GM12878 (cell line): ENCODE data around the gene MEP1A. TPM values are rescaled to one million over a fixed set of nuclear protein-coding genes. Genes with fewer than 3 reads are reported as not detected.

ENCODE experiments used
- ATAC-seq: fragments of 200-7000 bp; cut with Tn5 transposase; 3 replicates; pipeline ENCODE4 v1.9.1; 2020; ENCODE audit warnings: mild to moderate bottlenecking, moderate library complexity
- BruUV-seq: library from RNA; stranded (reverse); fragments of 400-500 nt; replicated peaks from 2 replicates; lab custom pipeline; 2021; lab: Mats Ljungman, UMichigan
- CTCF ChIA-PET: fragments of 300-600 bp; sonication (Branson Sonifier 250); formaldehyde crosslinking; extraction: SDS; loops from one replicate; lab custom pipeline; 2021; ENCODE audit warnings: inconsistent platforms; lab: Yijun Ruan, JAX
- POLR2A ChIA-PET: fragments of 350-600 bp; formaldehyde crosslinking; extraction: SDS; loops from one replicate; lab custom pipeline; 2021; ENCODE audit warnings: inconsistent platforms; lab: Charles Lee
- RAD21 ChIA-PET: fragments of 300-600 bp; sonication (Branson Sonifier 250); formaldehyde crosslinking; loops from one replicate; lab custom pipeline; 2023; ENCODE audit warnings: antibody characterized with exemption; ENCODE audit not compliant: unreplicated experiment; lab: Charles Lee
- SMC1A ChIA-PET: fragments of 300-600 bp; sonication (Branson Sonifier 250); formaldehyde crosslinking; loops from one replicate; lab custom pipeline; 2023; ENCODE audit not compliant: unreplicated experiment, uncharacterized antibody; lab: Charles Lee
- DNase-seq: peaks from one replicate; pipeline ENCODE4 v3.0.0-alpha.2; 2011; ENCODE audit warnings: low read depth, low spot score
- FAIRE-seq: peaks from 3 replicates; lab custom pipeline; 2011; peaks lifted over from hg19 to GRCh38; lab: Jason Lieb, UNC
- H2AFZ ChIP-seq: 2 replicates; pipeline ENCODE4 v1.6.0; 2011; ENCODE audit warnings: low read depth, low read length, control low read depth; ENCODE audit not compliant: control insufficient read depth
- H3K27ac ChIP-seq: 2 replicates; pipeline ENCODE4 v1.5.1; 2011; ENCODE audit warnings: control low read depth; ENCODE audit not compliant: control insufficient read depth, insufficient read depth
- H3K27me3 ChIP-seq, 2 experiments: replicated peaks in 1 of 2; 2 replicates each; pipeline versions ENCODE4 v1.6.0 to v1.6.1; 2011; ENCODE audit warnings: low read length in 1 of 2; ENCODE audit not compliant: control insufficient read depth in 2 of 2, insufficient read depth in 2 of 2
- H3K36me3 ChIP-seq, 2 experiments: 2 replicates each; pipeline ENCODE4 v1.5.1; 2011; ENCODE audit warnings: low read length in 1 of 2; ENCODE audit not compliant: control insufficient read depth in 2 of 2, insufficient read depth in 2 of 2
- H3K4me1 ChIP-seq: 2 replicates; pipeline ENCODE4 v1.6.1; 2011; ENCODE audit warnings: mild to moderate bottlenecking, low read length, moderate library complexity, mixed read lengths; ENCODE audit not compliant: control insufficient read depth, insufficient read depth
- H3K4me2 ChIP-seq: 2 replicates; pipeline ENCODE4 v1.6.0; 2011; ENCODE audit warnings: control low read depth; ENCODE audit not compliant: control insufficient read depth, insufficient read depth
- H3K4me3 ChIP-seq: fragments of 200-600 bp; sonication (generic); 2 replicates; pipeline ENCODE4 v1.5.1; 2016
- H3K79me2 ChIP-seq: 2 replicates; pipeline ENCODE4 v1.6.0; 2011; ENCODE audit warnings: low read length; ENCODE audit not compliant: control insufficient read depth, insufficient read depth
- H3K9ac ChIP-seq: 2 replicates; pipeline ENCODE4 v1.8.0; 2011; ENCODE audit warnings: low read length, control low read depth, mixed read lengths; ENCODE audit not compliant: control insufficient read depth, insufficient read depth
- H3K9me3 ChIP-seq: replicated peaks from 3 replicates; pipeline ENCODE4 v1.5.1; 2011; ENCODE audit warnings: mild to moderate bottlenecking, low read length; ENCODE audit not compliant: control insufficient read depth, insufficient read depth
- H4K20me1 ChIP-seq: 2 replicates; pipeline ENCODE4 v1.6.0; 2011; ENCODE audit not compliant: control insufficient read depth, insufficient read depth
- CHD4 ChIP-seq: fragments of 200-600 bp; sonication (generic); IDR thresholded peaks from 2 replicates; pipeline ENCODE4 v1.6.1; 2016; ENCODE audit warnings: mild to moderate bottlenecking
- EGR1 ChIP-seq, 2 experiments: IDR thresholded peaks; 1 replicate in 1 of 2; 2 replicates in 1 of 2; pipeline ENCODE4 v1.6.1; 2011 to 2012; ENCODE audit warnings: low read depth in 2 of 2, low read length in 2 of 2, borderline replicate concordance in 1 of 2, mild to moderate bottlenecking in 1 of 2, moderate library complexity in 1 of 2
- FOXK2 ChIP-seq: fragments of 450-650 bp; IDR thresholded peaks from 2 replicates; pipeline ENCODE4 v1.6.1; 2017; ENCODE audit warnings: mild to moderate bottlenecking, moderate library complexity
- RFX5 ChIP-seq: IDR thresholded peaks from 2 replicates; pipeline ENCODE4 v1.6.1; 2011; ENCODE audit warnings: low read depth, low read length, improper control_type of control experiment
- SREBF1 ChIP-seq: IDR thresholded peaks from 2 replicates; pipeline ENCODE4 v1.6.1; 2012; ENCODE audit warnings: mild to moderate bottlenecking, low read length
- STAT1 ChIP-seq: fragments of 450-650 bp; conservative IDR thresholded peaks from 2 replicates; pipeline ENCODE4 v1.6.1; 2014; ENCODE audit warnings: antibody characterized with exemption, mild to moderate bottlenecking
- WRNIP1 ChIP-seq: IDR thresholded peaks from 2 replicates; pipeline ENCODE4 v1.6.1; 2011; ENCODE audit warnings: low read depth, low read length, improper control_type of control experiment, borderline replicate concordance
- ZBED1 ChIP-seq: IDR thresholded peaks from 2 replicates; pipeline ENCODE4 v1.6.1; 2016; ENCODE audit warnings: borderline replicate concordance
- WGBS: methylation state at CpG from one replicate; pipeline ENCODE4 v1.1.6; 2016; ENCODE audit warnings: low lambda C conversion rate; ENCODE audit not compliant: insufficient replicate concordance, insufficient coverage; ENCODE audit errors: missing lambda C conversion rate; 5-methylcytosine and 5-hydroxymethylcytosine counted together
- in situ Hi-C: fragments of 300-500 bp; cut with MboI; formaldehyde crosslinking; loops from 9 replicates; pipeline ENCODE4 v1.14.3; 2018; ENCODE audit warnings: mixed read lengths
- intact Hi-C: fragments of 100-400 bp; cut with micrococcal nuclease; formaldehyde crosslinking; loops from one replicate; pipeline ENCODE4 v1.14.2; 2022; ENCODE audit not compliant: unreplicated experiment
- polyA plus RNA-seq, 11 experiments: library from polyadenylated mRNA; depleted of rRNA in 4 of 11; unstranded in 6 of 11; stranded (reverse) in 5 of 11; fragments of >200 nt; fragmentation: Nextera tagmentation in 4 of 11; fragmentation: Illumina TruSeq in 1 of 11; extraction: Ambion mirVana in 4 of 11; extraction: Trizol in 1 of 11; gene quantifications; 1 replicate in 1 of 11; 2 replicates in 10 of 11; pipeline versions ENCODE4 v1.2.1 to v1.2.3, GENCODE V29; 2011 to 2016; ENCODE audit warnings: inconsistent platforms in 2 of 11, missing spikeins in 2 of 11, low read depth in 1 of 11
- total RNA-seq, 4 experiments: library from RNA; depleted of rRNA in 3 of 4; stranded (reverse); fragments of >200 nt in 3 of 4; fragmentation: Illumina TruSeq in 1 of 4; extraction: Trizol in 1 of 4; gene quantifications; 2 replicates each; pipeline versions ENCODE4 v1.2.1 to v1.2.3, GENCODE V29; 2013 to 2021
- TF ChIP-seq, protein P1 (sequence below): fragments of 450-650 bp; formaldehyde crosslinking; IDR thresholded peaks from 2 replicates; pipeline ENCODE4 v1.4.0; 2022; ENCODE audit warnings: mild to moderate bottlenecking, moderate library complexity
- TF ChIP-seq, protein P2 (sequence below): IDR thresholded peaks from 2 replicates; pipeline ENCODE4 v1.6.1; 2011; ENCODE audit warnings: low read depth, low read length, improper control_type of control experiment, borderline replicate concordance
- TF ChIP-seq, protein P3 (sequence below): IDR thresholded peaks from 2 replicates; pipeline ENCODE4 v1.6.1; 2012; ENCODE audit warnings: low read depth, low read length, improper control_type of control experiment
- TF ChIP-seq, protein P4 (sequence below): IDR thresholded peaks from 2 replicates; pipeline ENCODE4 v1.6.1; 2012; ENCODE audit warnings: low read depth, low read length, improper control_type of control experiment
- TF ChIP-seq, protein P5 (sequence below): IDR thresholded peaks from 2 replicates; pipeline ENCODE4 v1.6.1; 2011; ENCODE audit warnings: mild to moderate bottlenecking, low read depth, low read length, moderate library complexity; ENCODE audit not compliant: insufficient replicate concordance

MEP1A gene
- total and polyA plus RNA-seq, 10 of the 15 experiments (the other 5 are each of a cell fraction or from before 2014, with no cell fraction given), result not detected

DNA sequence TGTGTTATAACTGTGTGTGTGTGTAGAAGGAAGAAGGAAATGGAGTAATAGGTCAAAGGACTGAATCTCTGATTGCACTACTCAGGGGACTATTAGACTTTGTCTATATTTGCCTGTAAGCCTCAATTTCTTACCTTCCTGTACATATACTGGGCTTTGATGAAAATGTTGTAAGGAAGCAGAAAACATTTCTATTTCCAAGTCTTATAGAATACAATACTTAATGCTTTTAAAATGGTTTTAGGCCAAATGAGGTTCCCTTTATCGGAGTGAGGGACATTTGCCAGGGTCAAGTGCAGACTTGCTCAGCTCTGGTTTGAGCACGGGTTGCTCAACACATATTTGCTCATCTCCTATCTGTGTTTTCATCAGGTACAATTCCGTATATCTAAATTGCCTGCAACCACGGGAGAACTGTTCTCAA, 28.3 kb downstream of the MEP1A start:
- ChIA-PET RAD21 (interaction anchor here (0.6 kb wide), 1 partner anchor 1484 kb away, joined by 3 read pairs; no protein-coding TSS in a partner anchor), POLR2A (no interaction called here), CTCF (no interaction called here), SMC1A (interaction anchor here (0.5 kb wide), 1 partner anchor 32 kb away, joined by 3 read pairs; no protein-coding TSS in a partner anchor)
- H3K4me2 ChIP-seq, result no peak overlapping the region
- no peaks in the 10 kb centered on the region for H3K36me3 ChIP-seq
- no peak overlapping the region for H3K4me3 ChIP-seq
- H3K9ac ChIP-seq, result no peak overlapping the region
- ATAC-seq (no peak), DNase-seq (no peak), FAIRE-seq (no peak)
- H2AFZ ChIP-seq, result no peak overlapping the region
- TF ChIP-seq ZBED1 (no peak), RFX5 (no peak), CHD4 (no peak), SREBF1 (no peak), WRNIP1 (no peak), FOXK2 (no peak), EGR1 (IDR thresholded peaks at IDR 0.05; ENCODE audit: borderline replicate concordance in 1 of 2, low read depth in 2 of 2, low read length in 2 of 2) (no peak), STAT1 (no peak)
- TF ChIP-seq, protein P1, sequence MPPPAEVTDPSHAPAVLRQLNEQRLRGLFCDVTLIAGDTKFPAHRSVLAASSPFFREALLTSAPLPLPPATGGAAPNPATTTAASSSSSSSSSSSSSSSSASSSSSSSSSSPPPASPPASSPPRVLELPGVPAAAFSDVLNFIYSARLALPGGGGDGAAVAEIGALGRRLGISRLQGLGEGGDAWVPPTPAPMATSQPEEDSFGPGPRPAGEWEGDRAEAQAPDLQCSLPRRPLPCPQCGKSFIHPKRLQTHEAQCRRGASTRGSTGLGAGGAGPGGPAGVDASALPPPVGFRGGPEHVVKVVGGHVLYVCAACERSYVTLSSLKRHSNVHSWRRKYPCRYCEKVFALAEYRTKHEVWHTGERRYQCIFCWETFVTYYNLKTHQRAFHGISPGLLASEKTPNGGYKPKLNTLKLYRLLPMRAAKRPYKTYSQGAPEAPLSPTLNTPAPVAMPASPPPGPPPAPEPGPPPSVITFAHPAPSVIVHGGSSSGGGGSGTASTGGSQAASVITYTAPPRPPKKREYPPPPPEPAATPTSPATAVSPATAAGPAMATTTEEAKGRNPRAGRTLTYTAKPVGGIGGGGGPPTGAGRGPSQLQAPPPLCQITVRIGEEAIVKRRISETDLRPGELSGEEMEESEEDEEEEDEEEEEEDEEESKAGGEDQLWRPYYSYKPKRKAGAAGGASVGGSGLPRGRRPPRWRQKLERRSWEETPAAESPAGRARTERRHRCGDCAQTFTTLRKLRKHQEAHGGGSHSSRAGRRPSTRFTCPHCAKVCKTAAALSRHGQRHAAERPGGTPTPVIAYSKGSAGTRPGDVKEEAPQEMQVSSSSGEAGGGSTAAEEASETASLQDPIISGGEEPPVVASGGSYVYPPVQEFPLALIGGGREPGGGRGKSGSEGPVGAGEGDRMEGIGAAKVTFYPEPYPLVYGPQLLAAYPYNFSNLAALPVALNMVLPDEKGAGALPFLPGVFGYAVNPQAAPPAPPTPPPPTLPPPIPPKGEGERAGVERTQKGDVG (CRISPR knock-in tag), result no peak
- TF ChIP-seq, protein P2, sequence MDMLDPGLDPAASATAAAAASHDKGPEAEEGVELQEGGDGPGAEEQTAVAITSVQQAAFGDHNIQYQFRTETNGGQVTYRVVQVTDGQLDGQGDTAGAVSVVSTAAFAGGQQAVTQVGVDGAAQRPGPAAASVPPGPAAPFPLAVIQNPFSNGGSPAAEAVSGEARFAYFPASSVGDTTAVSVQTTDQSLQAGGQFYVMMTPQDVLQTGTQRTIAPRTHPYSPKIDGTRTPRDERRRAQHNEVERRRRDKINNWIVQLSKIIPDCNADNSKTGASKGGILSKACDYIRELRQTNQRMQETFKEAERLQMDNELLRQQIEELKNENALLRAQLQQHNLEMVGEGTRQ, result no peak
- TF ChIP-seq, protein P3, sequence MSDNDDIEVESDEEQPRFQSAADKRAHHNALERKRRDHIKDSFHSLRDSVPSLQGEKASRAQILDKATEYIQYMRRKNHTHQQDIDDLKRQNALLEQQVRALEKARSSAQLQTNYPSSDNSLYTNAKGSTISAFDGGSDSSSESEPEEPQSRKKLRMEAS, result no peak
- TF ChIP-seq, protein P4, sequence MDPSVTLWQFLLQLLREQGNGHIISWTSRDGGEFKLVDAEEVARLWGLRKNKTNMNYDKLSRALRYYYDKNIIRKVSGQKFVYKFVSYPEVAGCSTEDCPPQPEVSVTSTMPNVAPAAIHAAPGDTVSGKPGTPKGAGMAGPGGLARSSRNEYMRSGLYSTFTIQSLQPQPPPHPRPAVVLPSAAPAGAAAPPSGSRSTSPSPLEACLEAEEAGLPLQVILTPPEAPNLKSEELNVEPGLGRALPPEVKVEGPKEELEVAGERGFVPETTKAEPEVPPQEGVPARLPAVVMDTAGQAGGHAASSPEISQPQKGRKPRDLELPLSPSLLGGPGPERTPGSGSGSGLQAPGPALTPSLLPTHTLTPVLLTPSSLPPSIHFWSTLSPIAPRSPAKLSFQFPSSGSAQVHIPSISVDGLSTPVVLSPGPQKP, result no peak
- TF ChIP-seq, protein P5, sequence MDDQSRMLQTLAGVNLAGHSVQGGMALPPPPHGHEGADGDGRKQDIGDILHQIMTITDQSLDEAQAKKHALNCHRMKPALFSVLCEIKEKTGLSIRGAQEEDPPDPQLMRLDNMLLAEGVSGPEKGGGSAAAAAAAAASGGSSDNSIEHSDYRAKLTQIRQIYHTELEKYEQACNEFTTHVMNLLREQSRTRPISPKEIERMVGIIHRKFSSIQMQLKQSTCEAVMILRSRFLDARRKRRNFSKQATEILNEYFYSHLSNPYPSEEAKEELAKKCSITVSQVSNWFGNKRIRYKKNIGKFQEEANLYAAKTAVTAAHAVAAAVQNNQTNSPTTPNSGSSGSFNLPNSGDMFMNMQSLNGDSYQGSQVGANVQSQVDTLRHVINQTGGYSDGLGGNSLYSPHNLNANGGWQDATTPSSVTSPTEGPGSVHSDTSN, result no peak
- no TSS peak for BruUV-seq
- intact Hi-C loops (no loop called here), in situ Hi-C loops (no loop called here)
- no peaks in the 10 kb centered on the region for H3K79me2 ChIP-seq
- H3K9me3 ChIP-seq, result no peaks in the 10 kb centered on the region
- no peak overlapping the region for H3K27ac ChIP-seq
- 38% methylated on average over 4 of the region's 4 CpGs for WGBS
- no peaks in the 10 kb centered on the region for H3K4me1 ChIP-seq
- no peaks in the 10 kb centered on the region for H3K27me3 ChIP-seq
- no peaks in the 10 kb centered on the region for H4K20me1 ChIP-seq
